ENCODE data around the gene ATF7. TPM values are rescaled to one million over a fixed set of nuclear protein-coding genes. Genes with fewer than 3 reads are reported as not detected.
A peak's percentile ranks its signal among the peaks of the same experiment; 100 is the strongest.

ATF7 gene
- total and polyA plus RNA-seq, 2 of the 13 experiments (the other 11 are each of a cell fraction or from before 2014, with no cell fraction given) = 9.6 to 16.2 TPM

DNA sequence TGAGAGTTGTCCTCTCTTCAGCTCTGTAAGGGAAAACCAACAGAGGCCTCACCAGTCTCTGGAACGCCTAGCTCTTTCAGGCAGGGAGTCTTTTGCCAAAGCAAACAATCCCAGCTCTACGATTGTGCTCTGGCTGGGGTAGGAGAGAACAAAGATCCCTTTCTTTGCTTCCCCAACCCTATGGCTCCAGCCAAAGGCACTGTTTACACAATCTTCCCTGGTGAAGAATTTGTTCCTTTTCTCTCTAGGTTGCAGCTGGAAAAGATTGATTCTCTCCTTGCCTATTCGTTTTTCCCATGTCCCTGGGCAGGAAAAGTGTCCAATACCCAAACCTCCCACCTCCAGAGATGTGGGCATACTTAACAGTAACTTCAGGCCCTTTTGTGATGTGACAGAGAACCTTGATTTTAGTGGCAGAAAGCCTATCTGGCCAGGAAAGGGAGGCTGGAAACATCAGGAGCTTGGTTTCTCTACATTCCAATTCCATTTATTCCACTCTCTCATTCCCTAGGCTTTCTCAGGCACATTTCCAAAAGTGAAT, 32.9 kb upstream of the ATF7 start (continued):
- TF ChIP-seq, protein P1, sequence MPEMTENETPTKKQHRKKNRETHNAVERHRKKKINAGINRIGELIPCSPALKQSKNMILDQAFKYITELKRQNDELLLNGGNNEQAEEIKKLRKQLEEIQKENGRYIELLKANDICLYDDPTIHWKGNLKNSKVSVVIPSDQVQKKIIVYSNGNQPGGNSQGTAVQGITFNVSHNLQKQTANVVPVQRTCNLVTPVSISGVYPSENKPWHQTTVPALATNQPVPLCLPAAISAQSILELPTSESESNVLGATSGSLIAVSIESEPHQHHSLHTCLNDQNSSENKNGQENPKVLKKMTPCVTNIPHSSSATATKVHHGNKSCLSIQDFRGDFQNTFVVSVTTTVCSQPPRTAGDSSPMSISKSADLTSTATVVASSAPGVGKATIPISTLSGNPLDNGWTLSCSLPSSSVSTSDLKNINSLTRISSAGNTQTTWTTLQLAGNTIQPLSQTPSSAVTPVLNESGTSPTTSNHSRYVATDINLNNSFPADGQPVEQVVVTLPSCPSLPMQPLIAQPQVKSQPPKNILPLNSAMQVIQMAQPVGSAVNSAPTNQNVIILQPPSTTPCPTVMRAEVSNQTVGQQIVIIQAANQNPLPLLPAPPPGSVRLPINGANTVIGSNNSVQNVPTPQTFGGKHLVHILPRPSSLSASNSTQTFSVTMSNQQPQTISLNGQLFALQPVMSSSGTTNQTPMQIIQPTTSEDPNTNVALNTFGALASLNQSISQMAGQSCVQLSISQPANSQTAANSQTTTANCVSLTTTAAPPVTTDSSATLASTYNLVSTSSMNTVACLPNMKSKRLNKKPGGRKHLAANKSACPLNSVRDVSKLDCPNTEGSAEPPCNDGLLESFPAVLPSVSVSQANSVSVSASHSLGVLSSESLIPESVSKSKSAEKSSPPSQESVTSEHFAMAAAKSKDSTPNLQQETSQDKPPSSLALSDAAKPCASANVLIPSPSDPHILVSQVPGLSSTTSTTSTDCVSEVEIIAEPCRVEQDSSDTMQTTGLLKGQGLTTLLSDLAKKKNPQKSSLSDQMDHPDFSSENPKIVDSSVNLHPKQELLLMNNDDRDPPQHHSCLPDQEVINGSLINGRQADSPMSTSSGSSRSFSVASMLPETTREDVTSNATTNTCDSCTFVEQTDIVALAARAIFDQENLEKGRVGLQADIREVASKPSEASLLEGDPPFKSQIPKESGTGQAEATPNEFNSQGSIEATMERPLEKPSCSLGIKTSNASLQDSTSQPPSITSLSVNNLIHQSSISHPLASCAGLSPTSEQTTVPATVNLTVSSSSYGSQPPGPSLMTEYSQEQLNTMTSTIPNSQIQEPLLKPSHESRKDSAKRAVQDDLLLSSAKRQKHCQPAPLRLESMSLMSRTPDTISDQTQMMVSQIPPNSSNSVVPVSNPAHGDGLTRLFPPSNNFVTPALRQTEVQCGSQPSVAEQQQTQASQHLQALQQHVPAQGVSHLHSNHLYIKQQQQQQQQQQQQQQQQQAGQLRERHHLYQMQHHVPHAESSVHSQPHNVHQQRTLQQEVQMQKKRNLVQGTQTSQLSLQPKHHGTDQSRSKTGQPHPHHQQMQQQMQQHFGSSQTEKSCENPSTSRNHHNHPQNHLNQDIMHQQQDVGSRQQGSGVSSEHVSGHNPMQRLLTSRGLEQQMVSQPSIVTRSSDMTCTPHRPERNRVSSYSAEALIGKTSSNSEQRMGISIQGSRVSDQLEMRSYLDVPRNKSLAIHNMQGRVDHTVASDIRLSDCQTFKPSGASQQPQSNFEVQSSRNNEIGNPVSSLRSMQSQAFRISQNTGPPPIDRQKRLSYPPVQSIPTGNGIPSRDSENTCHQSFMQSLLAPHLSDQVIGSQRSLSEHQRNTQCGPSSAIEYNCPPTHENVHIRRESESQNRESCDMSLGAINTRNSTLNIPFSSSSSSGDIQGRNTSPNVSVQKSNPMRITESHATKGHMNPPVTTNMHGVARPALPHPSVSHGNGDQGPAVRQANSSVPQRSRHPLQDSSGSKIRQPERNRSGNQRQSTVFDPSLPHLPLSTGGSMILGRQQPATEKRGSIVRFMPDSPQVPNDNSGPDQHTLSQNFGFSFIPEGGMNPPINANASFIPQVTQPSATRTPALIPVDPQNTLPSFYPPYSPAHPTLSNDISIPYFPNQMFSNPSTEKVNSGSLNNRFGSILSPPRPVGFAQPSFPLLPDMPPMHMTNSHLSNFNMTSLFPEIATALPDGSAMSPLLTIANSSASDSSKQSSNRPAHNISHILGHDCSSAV (CRISPR knock-in tag; IDR thresholded peaks at IDR 0.05; ENCODE audit: borderline replicate concordance) = no peak
- TF ChIP-seq, protein P2, sequence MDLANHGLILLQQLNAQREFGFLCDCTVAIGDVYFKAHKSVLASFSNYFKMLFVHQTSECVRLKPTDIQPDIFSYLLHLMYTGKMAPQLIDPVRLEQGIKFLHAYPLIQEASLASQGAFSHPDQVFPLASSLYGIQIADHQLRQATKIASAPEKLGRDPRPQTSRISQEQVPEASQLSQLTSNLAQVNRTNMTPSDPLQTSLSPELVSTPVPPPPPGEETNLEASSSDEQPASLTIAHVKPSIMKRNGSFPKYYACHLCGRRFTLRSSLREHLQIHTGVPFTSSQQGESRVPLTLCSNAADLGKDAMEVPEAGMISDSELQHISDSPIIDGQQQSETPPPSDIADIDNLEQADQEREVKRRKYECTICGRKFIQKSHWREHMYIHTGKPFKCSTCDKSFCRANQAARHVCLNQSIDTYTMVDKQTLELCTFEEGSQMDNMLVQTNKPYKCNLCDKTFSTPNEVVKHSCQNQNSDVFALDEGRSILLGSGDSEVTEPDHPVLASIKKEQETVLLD (CRISPR knock-in tag; IDR thresholded peaks at IDR 0.05; ENCODE audit: low read depth) = no peak
- TF ChIP-seq MLLT10 (CRISPR knock-in tag; IDR thresholded peaks at IDR 0.05) (no peak), ZKSCAN8 (CRISPR knock-in tag; IDR thresholded peaks at IDR 0.05; ENCODE audit: borderline replicate concordance) (peak; percentile 76; the same call in 1 of the 2 replicates), ATF7 (IDR thresholded peaks at IDR 0.05) (no peak), ATF7 (CRISPR knock-in tag; IDR thresholded peaks at IDR 0.05) (no peak), SSRP1 (CRISPR knock-in tag; IDR thresholded peaks at IDR 0.05) (peak; percentile 66; the same call in 1 of the 2 replicates), POLR2A (IDR thresholded peaks at IDR 0.05; ENCODE audit: insufficient read depth in 1 of 2, low read depth in 2 of 2, low read length in 2 of 2) (peak in 1 of 2 experiments; percentile 44; a peak in 1 of 4 replicates), ZNF124 (CRISPR knock-in tag; IDR thresholded peaks at IDR 0.05) (peak; percentile 75), ZNF674 (CRISPR knock-in tag; IDR thresholded peaks at IDR 0.05; ENCODE audit: low read depth) (no peak), ZNF550 (CRISPR knock-in tag; IDR thresholded peaks at IDR 0.05; ENCODE audit: borderline replicate concordance) (no peak), SMYD3 (CRISPR knock-in tag; IDR thresholded peaks at IDR 0.05) (no peak)
- TF ChIP-seq, protein P3, sequence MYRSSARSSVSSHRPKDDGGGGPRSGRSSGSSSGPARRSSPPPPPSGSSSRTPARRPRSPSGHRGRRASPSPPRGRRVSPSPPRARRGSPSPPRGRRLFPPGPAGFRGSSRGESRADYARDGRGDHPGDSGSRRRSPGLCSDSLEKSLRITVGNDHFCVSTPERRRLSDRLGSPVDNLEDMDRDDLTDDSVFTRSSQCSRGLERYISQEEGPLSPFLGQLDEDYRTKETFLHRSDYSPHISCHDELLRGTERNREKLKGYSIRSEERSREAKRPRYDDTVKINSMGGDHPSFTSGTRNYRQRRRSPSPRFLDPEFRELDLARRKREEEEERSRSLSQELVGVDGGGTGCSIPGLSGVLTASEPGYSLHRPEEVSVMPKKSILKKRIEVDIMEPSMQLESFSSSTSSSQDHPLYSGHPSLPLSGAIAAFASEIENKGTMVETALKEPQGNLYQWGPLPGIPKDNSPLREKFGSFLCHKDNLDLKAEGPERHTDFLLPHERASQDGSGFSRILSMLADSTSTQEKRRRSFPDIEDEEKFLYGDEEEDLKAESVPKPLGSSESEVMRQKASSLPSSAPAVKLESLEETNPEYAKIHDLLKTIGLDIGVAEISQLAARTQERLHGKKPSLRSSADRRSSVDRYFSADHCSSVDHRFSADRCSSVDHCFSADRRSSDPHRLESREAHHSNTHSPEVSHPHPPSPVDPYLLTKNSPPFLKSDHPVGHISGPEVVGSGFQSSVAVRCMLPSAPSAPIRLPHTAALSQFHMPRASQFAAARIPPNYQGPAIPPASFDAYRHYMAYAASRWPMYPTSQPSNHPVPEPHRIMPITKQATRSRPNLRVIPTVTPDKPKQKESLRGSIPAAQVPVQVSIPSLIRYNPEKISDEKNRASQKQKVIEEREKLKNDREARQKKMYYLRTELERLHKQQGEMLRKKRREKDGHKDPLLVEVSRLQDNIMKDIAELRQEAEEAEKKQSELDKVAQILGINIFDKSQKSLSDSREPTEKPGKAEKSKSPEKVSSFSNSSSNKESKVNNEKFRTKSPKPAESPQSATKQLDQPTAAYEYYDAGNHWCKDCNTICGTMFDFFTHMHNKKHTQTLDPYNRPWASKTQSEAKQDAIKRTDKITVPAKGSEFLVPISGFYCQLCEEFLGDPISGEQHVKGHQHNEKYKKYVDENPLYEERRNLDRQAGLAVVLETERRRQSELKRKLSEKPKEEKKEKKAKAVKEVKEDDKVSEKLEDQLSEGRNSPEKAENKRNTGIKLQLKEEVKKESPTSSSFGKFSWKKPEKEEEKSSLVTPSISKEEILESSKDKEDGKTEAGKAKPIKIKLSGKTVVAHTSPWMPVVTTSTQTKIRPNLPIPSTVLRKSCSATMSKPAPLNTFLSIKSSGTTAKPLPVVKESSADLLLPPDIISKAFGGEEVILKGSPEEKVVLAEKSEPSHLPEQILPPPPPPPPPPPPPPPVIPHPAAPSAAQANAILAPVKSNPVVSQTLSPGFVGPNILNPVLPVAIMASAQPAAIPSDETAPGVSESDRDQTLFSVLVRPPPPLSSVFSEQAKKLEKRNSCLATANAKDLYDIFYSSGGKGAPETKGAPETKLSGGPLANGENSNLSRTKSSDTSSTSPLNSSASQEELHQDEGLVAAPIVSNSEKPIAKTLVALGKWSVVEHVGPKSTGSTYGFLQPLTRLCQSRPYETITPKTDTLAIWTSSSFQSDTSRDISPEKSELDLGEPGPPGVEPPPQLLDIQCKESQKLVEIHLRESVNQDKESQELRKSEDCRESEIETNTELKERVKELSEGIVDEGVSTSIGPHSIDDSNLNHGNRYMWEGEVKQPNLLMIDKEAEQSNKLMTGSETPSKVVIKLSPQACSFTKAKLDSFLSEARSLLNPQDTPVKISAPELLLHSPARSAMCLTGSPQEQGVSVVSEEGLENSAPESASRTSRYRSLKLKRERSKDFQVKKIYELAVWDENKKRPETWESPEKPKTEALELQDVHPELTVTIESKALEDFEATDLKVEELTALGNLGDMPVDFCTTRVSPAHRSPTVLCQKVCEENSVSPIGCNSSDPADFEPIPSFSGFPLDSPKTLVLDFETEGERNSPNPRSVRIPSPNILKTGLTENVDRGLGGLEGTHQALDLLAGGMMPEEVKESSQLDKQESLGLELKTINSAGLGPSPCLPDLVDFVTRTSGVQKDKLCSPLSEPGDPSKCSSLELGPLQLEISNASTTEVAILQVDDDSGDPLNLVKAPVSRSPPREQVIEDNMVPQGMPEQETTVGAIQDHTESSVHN (CRISPR knock-in tag; IDR thresholded peaks at IDR 0.05) = no peak

Measured in HepG2 (cell line).